HG02870 (cell line): ENCODE results near the gene RRAD.
"Not testable (repeated sequence)": the region's sequence is repeated elsewhere in the genome, so short reads cannot be mapped to it uniquely, and the experiment has no call there.

Experiments used
- ATAC-seq: cut with Tn5 transposase; IDR thresholded peaks from one replicate; pipeline ENCODE4 v1.9.1; 2021; ENCODE audit warnings: mild to moderate bottlenecking, moderate library complexity; ENCODE audit not compliant: unreplicated experiment

RRAD gene

GRCh38 chr16:66925322-66925840 lies at the start of gene RRAD:
TSS of gene RRAD (minus strand) at chr16:66925535. CDS start at chr16:66925179, 356 bp downstream.
- no peak for ATAC-seq

GRCh38 chr16:66974932-66975246 lies 49.6 kb upstream of the RRAD start:
- not testable (repeated sequence) for ATAC-seq

GRCh38 chr16:66974156-66974931 lies 49.0 kb upstream of the RRAD start:
- not testable (repeated sequence) for ATAC-seq

- ATAC-seq: no peak
Observed at GRCh38 chr16:66973716-66974115, 48.4 kb upstream of the RRAD start.

GRCh38 chr16:66972983-66973382 lies 47.6 kb upstream of the RRAD start:
- ATAC-seq: no peak

- ATAC-seq: no peak
Observed at GRCh38 chr16:66970775-66971720, 45.7 kb upstream of the RRAD start.

- no peak for ATAC-seq
Observed at GRCh38 chr16:66968847-66969246, 43.5 kb upstream of the RRAD start.

GRCh38 chr16:66964049-66964448 lies 38.7 kb upstream of the RRAD start:
- no peak for ATAC-seq

GRCh38 chr16:66961914-66962313 lies 36.6 kb upstream of the RRAD start:
- ATAC-seq: no peak

GRCh38 chr16:66961065-66961744 lies 35.9 kb upstream of the RRAD start, which contains the start of gene CES3:
TSS of gene CES3 (plus strand) at chr16:66961266. CDS start at chr16:66961308, 42 bp downstream.
- peak; percentile 69 for ATAC-seq

- ATAC-seq: no peak
Observed at GRCh38 chr16:66960270-66960669, 34.9 kb upstream of the RRAD start.

- ATAC-seq: no peak
Observed at GRCh38 chr16:66959704-66960161, 34.4 kb upstream of the RRAD start.

- ATAC-seq: no peak
Observed at GRCh38 chr16:66958857-66959703, 33.7 kb upstream of the RRAD start.

GRCh38 chr16:66956154-66956457 lies 30.8 kb upstream of the RRAD start:
- ATAC-seq: not testable (repeated sequence)

- ATAC-seq: not testable (repeated sequence)
Observed at GRCh38 chr16:66955363-66956153, 30.2 kb upstream of the RRAD start.

GRCh38 chr16:66954097-66954659 lies 28.8 kb upstream of the RRAD start:
- no peak for ATAC-seq

- no peak for ATAC-seq
Observed at GRCh38 chr16:66953462-66954096, 28.2 kb upstream of the RRAD start.

GRCh38 chr16:66952430-66953110 lies 27.2 kb upstream of the RRAD start:
- no peak for ATAC-seq
